Fibroblast of the conjunctiva (primary cell): ENCODE results near the gene OR1N1.
A peak's percentile ranks its signal among the peaks of the same experiment; 100 is the strongest.
"Not testable (repeated sequence)": the region's sequence is repeated elsewhere in the genome, so short reads cannot be mapped to it uniquely, and the experiment has no call there.

ENCODE experiments used
- DNase-seq: peaks from one replicate; pipeline ENCODE4 v3.0.0-alpha.2; 2010; ENCODE audit warnings: low read depth

Gene OR1N1

GRCh38 chr9:122527193-122527592 lies at the start of gene OR1N1:
Gene OR1N1 (minus strand): TSS chr9:122527293. CDS start chr9:122527293, 0 bp downstream.
- no peak for DNase-seq

- no peak for DNase-seq
Observed at GRCh38 chr9:122572456-122572855, 45.4 kb upstream of the OR1N1 start.

GRCh38 chr9:122567901-122568300 lies 40.8 kb upstream of the OR1N1 start:
- no peak for DNase-seq

- no peak for DNase-seq
Observed at GRCh38 chr9:122562134-122562760, 35.2 kb upstream of the OR1N1 start.

- DNase-seq, result no peak
Observed at GRCh38 chr9:122561446-122561845, 34.4 kb upstream of the OR1N1 start.

- no peak for DNase-seq
Observed at GRCh38 chr9:122552812-122553211, 25.7 kb upstream of the OR1N1 start, which contains the start of gene OR1N2. Gene OR1N2 (plus strand): TSS chr9:122553112. CDS start chr9:122553212, 100 bp downstream.

GRCh38 chr9:122551371-122551770 lies 24.3 kb upstream of the OR1N1 start:
- DNase-seq, result no peak

GRCh38 chr9:122546196-122546595 lies 19.1 kb upstream of the OR1N1 start:
- no peak for DNase-seq

GRCh38 chr9:122538757-122539156 lies 11.7 kb upstream of the OR1N1 start:
- no peak for DNase-seq

GRCh38 chr9:122537066-122537465 lies 10.0 kb upstream of the OR1N1 start:
- not testable (repeated sequence) for DNase-seq

- DNase-seq, result no peak
Observed at GRCh38 chr9:122536134-122536533, 9.0 kb upstream of the OR1N1 start.

GRCh38 chr9:122531157-122531556 lies 4.1 kb upstream of the OR1N1 start:
- DNase-seq, result not testable (repeated sequence)

- no peak for DNase-seq
Observed at GRCh38 chr9:122526602-122527001, 491 bp downstream of the OR1N1 start.

GRCh38 chr9:122519376-122519775 lies 7.7 kb downstream of the OR1N1 start:
- DNase-seq, result no peak

GRCh38 chr9:122518841-122519240 lies 8.3 kb downstream of the OR1N1 start, which contains the start of gene OR1J4:
Gene OR1J4 (plus strand): TSS chr9:122519141. CDS start chr9:122519141, 0 bp downstream.
- DNase-seq, result no peak

- DNase-seq, result no peak
Observed at GRCh38 chr9:122518226-122518625, 8.9 kb downstream of the OR1N1 start.

GRCh38 chr9:122510502-122510901 lies 16.6 kb downstream of the OR1N1 start, which contains the start of gene OR1J2:
Gene OR1J2 (plus strand): TSS chr9:122510802. CDS start chr9:122510802, 0 bp downstream.
- DNase-seq, result no peak

GRCh38 chr9:122506964-122507363 lies 20.1 kb downstream of the OR1N1 start:
- DNase-seq, result no peak

- DNase-seq, result peak; percentile 29
Observed at GRCh38 chr9:122498883-122499288, 28.2 kb downstream of the OR1N1 start.

GRCh38 chr9:122479062-122479461 lies 48.0 kb downstream of the OR1N1 start:
- no peak for DNase-seq

- no peak for DNase-seq
Observed at GRCh38 chr9:122477826-122478225, 49.3 kb downstream of the OR1N1 start, which contains the start of gene OR1J1. Gene OR1J1 (minus strand): TSS chr9:122477926. CDS start chr9:122477926, 0 bp downstream.

- no peak for DNase-seq
Observed at GRCh38 chr9:122477346-122477745, 49.7 kb downstream of the OR1N1 start.
